HepG2 (cell line): ENCODE results near the gene CDYL2. TPM values are rescaled to one million over a fixed set of nuclear protein-coding genes. Genes with fewer than 3 reads are reported as not detected.

Experiments used
- ATAC-seq: fragments of 200-7000 bp; cut with Tn5 transposase; 3 replicates; pipeline ENCODE4 v1.9.1; 2020; ENCODE audit warnings: mild to moderate bottlenecking, moderate library complexity
- BruUV-seq: library from RNA; stranded (reverse); fragments of 400-500 nt; replicated peaks from 2 replicates; lab custom pipeline; 2021; lab: Mats Ljungman, UMichigan
- CTCF ChIA-PET: fragments of 300-600 bp; formaldehyde crosslinking; extraction: SDS; loops from one replicate; lab custom pipeline; 2021; ENCODE audit warnings: low total read pairs, inconsistent platforms, low intra/inter-chr PET ratio; lab: Yijun Ruan, JAX
- POLR2A ChIA-PET: fragments of 350-600 bp; sonication (Branson Sonifier 250); formaldehyde crosslinking; loops from one replicate; lab custom pipeline; 2020; ENCODE audit warnings: antibody characterized with exemption, inconsistent platforms; lab: Yijun Ruan, JAX
- DNase-seq: peaks from one replicate; pipeline ENCODE4 v3.0.0-alpha.2; 2015; ENCODE audit warnings: low spot score
- FAIRE-seq: peaks from 3 replicates; lab custom pipeline; 2011; peaks lifted over from hg19 to GRCh38; lab: Jason Lieb, UNC
- H2AFZ ChIP-seq: one replicate; pipeline ENCODE4 v1.6.1; 2011; ENCODE audit warnings: low read length, inconsistent platforms
- H3K27ac ChIP-seq: fragments of 300-600 bp; 3 replicates; pipeline ENCODE4 v1.8.0; 2011; ENCODE audit warnings: mixed run types, mild to moderate bottlenecking, mixed read lengths, low read length, inconsistent platforms; ENCODE audit not compliant: insufficient read depth; ENCODE audit errors: extremely low read length
- H3K27me3 ChIP-seq, 2 experiments: fragments of 200-600 bp in 1 of 2; 2 replicates in 1 of 2; 3 replicates in 1 of 2; pipeline versions ENCODE4 v1.6.0 to v1.8.0; 2011; ENCODE audit warnings: low read length in 2 of 2, mild to moderate bottlenecking in 2 of 2, moderate library complexity in 2 of 2, inconsistent platforms in 1 of 2; ENCODE audit not compliant: insufficient read depth in 2 of 2, control insufficient read depth in 1 of 2
- H3K36me3 ChIP-seq, 2 experiments: fragments of 200-600 bp in 1 of 2; replicated peaks in 1 of 2; 2 replicates in 1 of 2; 3 replicates in 1 of 2; pipeline versions ENCODE4 v1.5.1 to v1.8.0; 2011; ENCODE audit warnings: low read length in 2 of 2, inconsistent platforms in 1 of 2; ENCODE audit not compliant: insufficient read depth in 2 of 2, control insufficient read depth in 1 of 2
- H3K4me1 ChIP-seq: 2 replicates; pipeline ENCODE4 v1.5.1; 2012; ENCODE audit warnings: low read length, inconsistent platforms; ENCODE audit not compliant: insufficient read depth
- H3K4me2 ChIP-seq: 2 replicates; pipeline ENCODE4 v1.6.0; 2011; ENCODE audit warnings: low read depth, low read length, inconsistent platforms
- H3K4me3 ChIP-seq, 3 experiments: fragments of 200-600 bp in 1 of 3; sonication (generic), shearing (Covaris generic) in 1 of 3; replicated peaks in 1 of 3; 2 replicates each; pipeline ENCODE4 v1.5.1; 2011 to 2016; ENCODE audit warnings: low read length in 3 of 3, inconsistent platforms in 2 of 3, low read depth in 2 of 3, mild to moderate bottlenecking in 2 of 3, control low read depth in 1 of 3, mixed read lengths in 1 of 3; ENCODE audit not compliant: insufficient read depth in 1 of 3
- H3K79me2 ChIP-seq: one replicate; pipeline ENCODE4 v1.6.1; 2011; ENCODE audit warnings: low read length, inconsistent platforms; ENCODE audit not compliant: insufficient read depth
- H3K9ac ChIP-seq: 2 replicates; pipeline ENCODE4 v1.6.0; 2011; ENCODE audit warnings: mild to moderate bottlenecking, low read depth, low read length, inconsistent platforms; ENCODE audit not compliant: insufficient read depth
- H3K9me3 ChIP-seq: 2 replicates; pipeline ENCODE4 v1.5.1; 2012; ENCODE audit warnings: mild to moderate bottlenecking, low read length
- H4K20me1 ChIP-seq: 2 replicates; pipeline ENCODE4 v1.6.0; 2011; ENCODE audit warnings: inconsistent platforms, mild to moderate bottlenecking, low read length, moderate library complexity; ENCODE audit not compliant: insufficient read depth
- ARID4A ChIP-seq: sonication (generic); formaldehyde crosslinking; IDR thresholded peaks from 2 replicates; pipeline ENCODE4 v1.5.0; 2020; ENCODE audit warnings: mild to moderate bottlenecking, missing genetic modification reagents, borderline replicate concordance
- KDM3A ChIP-seq: IDR thresholded peaks from 2 replicates; pipeline ENCODE4 v1.6.1; 2018; ENCODE audit warnings: low read depth, missing compliant biosample characterization
- LCORL ChIP-seq, 2 experiments: fragments of 450-650 bp in 1 of 2; sonication (generic) in 1 of 2; formaldehyde crosslinking in 1 of 2; IDR thresholded peaks; 2 replicates each; pipeline versions ENCODE4 v1.5.0 to v1.6.1; 2017 to 2020; ENCODE audit warnings: antibody characterized with exemption in 1 of 2, missing genetic modification reagents in 1 of 2
- MZF1 ChIP-seq: sonication (generic); formaldehyde crosslinking; IDR thresholded peaks from 2 replicates; pipeline ENCODE4 v1.8.1; 2023; ENCODE audit warnings: mild to moderate bottlenecking, missing genetic modification reagents, borderline replicate concordance
- NFE2L2 ChIP-seq: fragments of 150-350 bp; IDR thresholded peaks from 2 replicates; pipeline ENCODE4 v1.6.1; 2014; ENCODE audit warnings: low read length
- PITX1 ChIP-seq: sonication (generic); formaldehyde crosslinking; IDR thresholded peaks from 2 replicates; pipeline ENCODE4 v1.5.1; 2020; ENCODE audit warnings: mild to moderate bottlenecking, missing genetic modification reagents
- SMAD3 ChIP-seq: sonication (generic); formaldehyde crosslinking; IDR thresholded peaks from 2 replicates; pipeline ENCODE4 v1.4.0; 2020; ENCODE audit warnings: missing genetic modification reagents
- TRAFD1 ChIP-seq: sonication (generic); formaldehyde crosslinking; IDR thresholded peaks from 2 replicates; pipeline ENCODE4 v1.5.1; 2020; ENCODE audit warnings: missing genetic modification reagents, mild to moderate bottlenecking, borderline replicate concordance
- ZKSCAN1 ChIP-seq: fragments of 150-350 bp; IDR thresholded peaks from 2 replicates; pipeline ENCODE4 v1.6.1; 2014; ENCODE audit warnings: low read length
- ZNF160 ChIP-seq: sonication (generic); formaldehyde crosslinking; IDR thresholded peaks from 2 replicates; pipeline ENCODE4 v1.8.0; 2022; ENCODE audit warnings: mild to moderate bottlenecking, inconsistent platforms, missing genetic modification reagents
- ZNF263 ChIP-seq: sonication (generic); formaldehyde crosslinking; IDR thresholded peaks from 2 replicates; pipeline ENCODE4 v1.4.0; 2020; ENCODE audit warnings: missing genetic modification reagents
- ZNF280D ChIP-seq: sonication (generic); formaldehyde crosslinking; IDR thresholded peaks from 2 replicates; pipeline ENCODE4 v1.5.1; 2020; ENCODE audit warnings: mild to moderate bottlenecking, missing genetic modification reagents
- ZNF296 ChIP-seq: sonication (generic); formaldehyde crosslinking; conservative IDR thresholded peaks from 2 replicates; pipeline ENCODE4 v1.5.0; 2020; ENCODE audit warnings: mild to moderate bottlenecking, missing genetic modification reagents
- ZNF335 ChIP-seq: sonication (generic); formaldehyde crosslinking; IDR thresholded peaks from 2 replicates; pipeline ENCODE4 v1.4.0; 2020; ENCODE audit warnings: missing genetic modification reagents
- WGBS: methylation state at CpG from one replicate; pipeline ENCODE4 v1.1.6; 2017; ENCODE audit warnings: low lambda C conversion rate; 5-methylcytosine and 5-hydroxymethylcytosine counted together
- in situ Hi-C: cut with HindIII; loops from 2 replicates; pipeline ENCODE4 v1.10.0; 2017; ENCODE audit warnings: low pct_unique_long_range_greater_than_20kb; ENCODE audit not compliant: extremely low pct_ligation_motif_present
- intact Hi-C: fragments of 100-400 bp; cut with micrococcal nuclease; formaldehyde crosslinking; loops from one replicate; pipeline ENCODE4 v1.10.0; 2022; ENCODE audit not compliant: unreplicated experiment
- polyA plus RNA-seq, 8 experiments: library from polyadenylated mRNA; depleted of rRNA in 3 of 8; stranded (reverse) in 7 of 8; unstranded in 1 of 8; fragments of >200 nt; fragmentation: Illumina TruSeq in 4 of 8; extraction: Trizol in 4 of 8; gene quantifications; 2 replicates each; pipeline versions ENCODE4 v1.2.1 to v1.2.3, GENCODE V29; 2011 to 2016; ENCODE audit warnings: low read depth in 4 of 8, missing spikeins in 1 of 8, mixed read lengths in 1 of 8; ENCODE audit not compliant: insufficient read depth in 1 of 8
- total RNA-seq, 5 experiments: library from RNA; depleted of rRNA; stranded (reverse); fragments of >200 nt; fragmentation: Illumina TruSeq; extraction: Trizol; gene quantifications; 2 replicates each; pipeline ENCODE4 v1.2.3, GENCODE V29; 2016; ENCODE audit warnings: low read depth in 1 of 5
- TF ChIP-seq, protein P1 (sequence below): sonication (generic); formaldehyde crosslinking; IDR thresholded peaks from 2 replicates; pipeline ENCODE4 v1.4.0; 2020; ENCODE audit warnings: missing genetic modification reagents

The CDYL2 gene
- total and polyA plus RNA-seq, 2 of the 13 experiments (the other 11 are each of a cell fraction or from before 2014, with no cell fraction given): 0.07 to 0.35 TPM

DNA sequence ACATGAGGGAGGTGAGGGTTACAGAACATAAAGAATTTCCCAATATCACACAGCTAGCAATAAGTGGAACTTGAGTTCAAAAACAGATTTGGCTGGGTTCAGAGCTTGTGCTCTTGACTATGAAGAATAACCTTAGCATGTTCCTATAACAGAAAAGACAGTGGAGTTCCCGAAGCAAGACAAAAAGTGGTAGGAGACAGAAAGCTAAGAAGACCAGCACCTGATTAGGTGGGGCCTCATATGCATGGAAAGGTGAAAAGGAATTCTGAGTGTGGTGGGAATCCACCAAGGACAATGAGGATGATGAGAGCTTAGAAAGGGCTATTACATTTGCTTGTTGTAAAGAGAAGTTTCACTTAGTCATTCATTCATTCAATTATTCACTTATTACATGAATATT, 26.6 kb upstream of the CDYL2 start:
- POLR2A ChIA-PET: no interaction called here
- Histone ChIP-seq H3K4me2 (no peak overlapping the region), H3K27me3 (peaks cover 0 to 3% of the 10 kb centered on the region in 2 experiments; a peak in 1 of 5 replicates), H4K20me1 (no peaks in the 10 kb centered on the region), H3K4me3 (no peak overlapping the region), H3K36me3 (no peaks in the 10 kb centered on the region), H3K4me1 (peaks cover 15% of the 10 kb centered on the region), H3K9ac (no peak overlapping the region), H2AFZ (no peak overlapping the region), H3K27ac (no peak overlapping the region), H3K9me3 (no peaks in the 10 kb centered on the region), H3K79me2 (no peaks in the 10 kb centered on the region)
- WGBS: 12% methylated on average over 1 of the region's 1 CpG
- intact Hi-C loops (no loop called here), in situ Hi-C loops (no loop called here)
- CTCF ChIA-PET: no interaction called here
- no peak for DNase-seq
- BruUV-seq: no TSS peak
- no peak for FAIRE-seq
- TF ChIP-seq ARID4A (CRISPR knock-in tag): no peak
- no peak for TF ChIP-seq ZNF160
- no peak for TF ChIP-seq ZNF263 (CRISPR knock-in tag)
- TF ChIP-seq, protein P1, sequence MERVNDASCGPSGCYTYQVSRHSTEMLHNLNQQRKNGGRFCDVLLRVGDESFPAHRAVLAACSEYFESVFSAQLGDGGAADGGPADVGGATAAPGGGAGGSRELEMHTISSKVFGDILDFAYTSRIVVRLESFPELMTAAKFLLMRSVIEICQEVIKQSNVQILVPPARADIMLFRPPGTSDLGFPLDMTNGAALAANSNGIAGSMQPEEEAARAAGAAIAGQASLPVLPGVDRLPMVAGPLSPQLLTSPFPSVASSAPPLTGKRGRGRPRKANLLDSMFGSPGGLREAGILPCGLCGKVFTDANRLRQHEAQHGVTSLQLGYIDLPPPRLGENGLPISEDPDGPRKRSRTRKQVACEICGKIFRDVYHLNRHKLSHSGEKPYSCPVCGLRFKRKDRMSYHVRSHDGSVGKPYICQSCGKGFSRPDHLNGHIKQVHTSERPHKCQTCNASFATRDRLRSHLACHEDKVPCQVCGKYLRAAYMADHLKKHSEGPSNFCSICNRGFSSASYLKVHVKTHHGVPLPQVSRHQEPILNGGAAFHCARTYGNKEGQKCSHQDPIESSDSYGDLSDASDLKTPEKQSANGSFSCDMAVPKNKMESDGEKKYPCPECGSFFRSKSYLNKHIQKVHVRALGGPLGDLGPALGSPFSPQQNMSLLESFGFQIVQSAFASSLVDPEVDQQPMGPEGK: no peak
- no peak for TF ChIP-seq PITX1
- TF ChIP-seq MZF1 (CRISPR knock-in tag): no peak
- no peak for TF ChIP-seq LCORL (IDR thresholded peaks at IDR 0.05)
- no peak for TF ChIP-seq LCORL (CRISPR knock-in tag; IDR thresholded peaks at IDR 0.05)
- no peak for TF ChIP-seq SMAD3 (CRISPR knock-in tag)
- no peak for TF ChIP-seq TRAFD1 (CRISPR knock-in tag)
- no peak for TF ChIP-seq ZNF335 (CRISPR knock-in tag)
- no peak for TF ChIP-seq ZNF296 (CRISPR knock-in tag)
- TF ChIP-seq ZKSCAN1: no peak
- no peak for TF ChIP-seq NFE2L2
- TF ChIP-seq KDM3A (CRISPR knock-in tag): no peak
- no peak for TF ChIP-seq ZNF280D (CRISPR knock-in tag)
- no peak for ATAC-seq
